ENCODE results near the gene PIGM.

Gene PIGM

GRCh38 chr1:159986093-159986492, 45.7 kb downstream of the PIGM start:
- no peak for DNase-seq

GRCh38 chr1:159985473-159985872, 46.3 kb downstream of the PIGM start:
- no peak for DNase-seq

GRCh38 chr1:159983681-159984080, 48.1 kb downstream of the PIGM start:
- no peak for DNase-seq

- DNase-seq, result no peak
These were observed 49.5 kb downstream of the PIGM start for GRCh38 chr1:159982280-159982679.

- DNase-seq, result no peak
These were observed 50.3 kb downstream of the PIGM start for GRCh38 chr1:159981351-159982055.

- no peak for DNase-seq
These were observed 51.0 kb downstream of the PIGM start for GRCh38 chr1:159980786-159981185.

- DNase-seq, result no peak
These were observed 51.7 kb downstream of the PIGM start for GRCh38 chr1:159980076-159980475.

GRCh38 chr1:159979257-159979656, 52.5 kb downstream of the PIGM start:
- no peak for DNase-seq

GRCh38 chr1:159978107-159978398, 53.7 kb downstream of the PIGM start:
- no peak for DNase-seq

- no peak for DNase-seq
These were observed 54.3 kb downstream of the PIGM start for GRCh38 chr1:159977364-159978106.

Data from NCI-H748 treated with DMSO at 0.1 percent for 48 hours (cell line).